ENCODE measurements around the gene POU2F1. TPM values are rescaled to one million over a fixed set of nuclear protein-coding genes. Genes with fewer than 3 reads are reported as not detected.

The POU2F1 gene
- polyA plus RNA-seq, 2 of the 4 experiments (the other 2 are of a cell fraction), result 2.9 to 9.4 TPM

- ChIA-PET CTCF (interaction anchor here (0.8 kb wide), 1 partner anchor 257 kb away, joined by 3 read pairs; no protein-coding TSS in a partner anchor), POLR2A (no interaction called here)
- no peak for DNase-seq (ENCODE audit: low read depth in 1 of 2, low spot score in 1 of 2)
- FAIRE-seq, result no peak
- Histone ChIP-seq H3K4me1 (no peaks in the 10 kb centered on the region), H3K4me2 (no peak overlapping the region), H3K27ac (no peak overlapping the region), H3K4me3 (no peak overlapping the region), H3K9me3 (no peaks in the 10 kb centered on the region)
- TF ChIP-seq, protein P1, sequence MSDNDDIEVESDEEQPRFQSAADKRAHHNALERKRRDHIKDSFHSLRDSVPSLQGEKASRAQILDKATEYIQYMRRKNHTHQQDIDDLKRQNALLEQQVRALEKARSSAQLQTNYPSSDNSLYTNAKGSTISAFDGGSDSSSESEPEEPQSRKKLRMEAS (IDR thresholded peaks at IDR 0.05), result no peak
- no peak for TF ChIP-seq NR3C1 (IDR thresholded peaks at IDR 0.05)
- TF ChIP-seq CBX8 (IDR thresholded peaks at IDR 0.05), result no peak
- TF ChIP-seq HEYL (CRISPR knock-in tag; IDR thresholded peaks at IDR 0.05), result no peak
- no peak for TF ChIP-seq ZC3H11A (IDR thresholded peaks at IDR 0.05)
- TF ChIP-seq GATA3 (IDR thresholded peaks at IDR 0.05; ENCODE audit: borderline replicate concordance), result no peak
- no peak for TF ChIP-seq KDM5A (IDR thresholded peaks at IDR 0.05)
- no peak for TF ChIP-seq KDM1A (IDR thresholded peaks at IDR 0.05; ENCODE audit: low read depth)
- no peak for TF ChIP-seq USF2 (IDR thresholded peaks at IDR 0.05)
- TF ChIP-seq CBX2 (IDR thresholded peaks at IDR 0.05; ENCODE audit: borderline replicate concordance, low read depth), result no peak
- TF ChIP-seq EHMT2 (IDR thresholded peaks at IDR 0.05; ENCODE audit: low read depth), result no peak
- no peak for TF ChIP-seq RCOR1 (IDR thresholded peaks at IDR 0.05; ENCODE audit: low read depth, low read length)
- no peak for TF ChIP-seq EP300 (IDR thresholded peaks at IDR 0.05)
- TF ChIP-seq MAFK (IDR thresholded peaks at IDR 0.05; ENCODE audit: partially characterized antibody), result no peak
- no peak for TF ChIP-seq SREBF2 (IDR thresholded peaks at IDR 0.05)
- TF ChIP-seq HDAC2 (IDR thresholded peaks at IDR 0.05), result no peak
- TF ChIP-seq ATOH8 (CRISPR knock-in tag; IDR thresholded peaks at IDR 0.05; ENCODE audit: low read depth), result no peak
- TF ChIP-seq ESRRA (IDR thresholded peaks at IDR 0.05; ENCODE audit: borderline replicate concordance, low read length), result no peak
- TF ChIP-seq POLR2A (IDR thresholded peaks at IDR 0.05; ENCODE audit: low read length), result no peak
- no peak for TF ChIP-seq NFE2L2 (conservative IDR thresholded peaks at IDR 0.05; ENCODE audit: low read length)
- WGBS (ENCODE audit: missing lambda C conversion rate), result 93% methylated on average over 3 of the region's 3 CpGs
- no peak for ATAC-seq
These were observed 56.3 kb downstream of the POU2F1 start for GRCh38 chr1:167276969-167277368.

GRCh38 chr1:167278497-167278896 is 57.8 kb downstream of the POU2F1 start:
- whole genome bisulfite sequencing (ENCODE audit: missing lambda C conversion rate), result 94% methylated on average over 5 of the region's 5 CpGs
- Histone ChIP-seq H3K27ac (no peak overlapping the region), H3K4me1 (no peaks in the 10 kb centered on the region), H3K9me3 (no peaks in the 10 kb centered on the region), H3K4me2 (no peak overlapping the region), H3K4me3 (no peak overlapping the region)
- ChIA-PET CTCF (interaction anchor here (1.6 to 4.7 kb wide), 3 partner anchors 10 to 279 kb away, joined by 3 to 31 read pairs (median 4); no protein-coding TSS in a partner anchor), POLR2A (no interaction called here)
- no peak for ATAC-seq
- DNase-seq (ENCODE audit: low read depth in 1 of 2, low spot score in 1 of 2), result no peak
- TF ChIP-seq FOSL2 (IDR thresholded peaks at IDR 0.05) (no peak), FOSL2 (CRISPR knock-in tag; IDR thresholded peaks at IDR 0.05) (no peak), ATOH8 (CRISPR knock-in tag; IDR thresholded peaks at IDR 0.05; ENCODE audit: low read depth) (no peak), MAZ (IDR thresholded peaks at IDR 0.05; ENCODE audit: borderline replicate concordance, low read depth, low read length) (no peak), EHMT2 (IDR thresholded peaks at IDR 0.05; ENCODE audit: low read depth) (no peak), HOXB5 (CRISPR knock-in tag; IDR thresholded peaks at IDR 0.05) (no peak), POLR2AphosphoS2 (conservative IDR thresholded peaks at IDR 0.05; ENCODE audit: low read length) (no peak), BHLHE40 (IDR thresholded peaks at IDR 0.05; ENCODE audit: low read depth, low read length) (no peak), ZFP36 (IDR thresholded peaks at IDR 0.05; ENCODE audit: borderline replicate concordance, partially characterized antibody) (no peak), FOXS1 (CRISPR knock-in tag; IDR thresholded peaks at IDR 0.05) (no peak)
- FAIRE-seq, result no peak

Measured in A549 (cell line).